Activated CD4-positive, CD25-positive, alpha-beta regulatory T cell (primary cell): ENCODE measurements around the gene PITHD1.
"Not testable (repeated sequence)": the region's sequence is repeated elsewhere in the genome, so short reads cannot be mapped to it uniquely, and the experiment has no call there.

Experiments used
- DNase-seq, 4 experiments: peaks; one replicate each; lab custom pipeline; 2025; lab: John Stamatoyannopoulos, UW

Gene PITHD1

DNA sequence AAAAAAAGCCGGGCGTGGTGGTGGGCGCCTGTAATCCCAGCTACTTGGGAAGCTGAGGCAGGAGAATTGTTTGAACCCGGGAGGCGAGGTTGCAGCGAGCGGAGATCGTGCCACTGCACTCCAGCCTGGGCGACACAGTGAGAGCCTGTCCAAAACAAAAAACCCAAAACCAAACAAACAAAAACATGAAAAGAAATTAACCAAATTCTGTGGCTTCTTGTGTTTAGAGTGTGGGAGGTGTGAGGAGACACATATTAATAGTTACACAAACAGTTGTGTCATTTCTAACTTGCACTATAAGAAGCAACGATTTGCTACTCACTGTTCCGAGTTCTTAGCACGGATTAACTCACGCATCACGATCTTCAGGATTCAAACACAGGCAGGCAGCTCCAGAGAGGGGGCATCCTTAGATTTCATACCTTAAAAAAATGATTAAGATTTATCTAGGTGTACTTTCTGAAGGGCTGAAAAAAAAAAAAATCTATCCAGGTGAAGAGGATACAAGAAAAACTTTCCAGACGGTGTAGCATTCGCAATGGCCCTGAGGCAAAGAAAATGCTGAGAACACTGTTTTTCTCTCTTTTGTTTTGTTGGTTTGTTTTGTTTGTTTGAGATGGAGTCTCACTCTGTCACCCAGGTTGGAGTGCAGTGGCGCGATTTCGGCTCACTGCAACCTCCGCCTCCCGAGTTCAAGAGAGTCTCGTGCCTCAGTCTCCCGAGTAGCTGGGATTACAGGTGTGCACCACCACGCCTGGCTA, 47.7 kb downstream of the PITHD1 start:
- DNase-seq: no peak

DNA sequence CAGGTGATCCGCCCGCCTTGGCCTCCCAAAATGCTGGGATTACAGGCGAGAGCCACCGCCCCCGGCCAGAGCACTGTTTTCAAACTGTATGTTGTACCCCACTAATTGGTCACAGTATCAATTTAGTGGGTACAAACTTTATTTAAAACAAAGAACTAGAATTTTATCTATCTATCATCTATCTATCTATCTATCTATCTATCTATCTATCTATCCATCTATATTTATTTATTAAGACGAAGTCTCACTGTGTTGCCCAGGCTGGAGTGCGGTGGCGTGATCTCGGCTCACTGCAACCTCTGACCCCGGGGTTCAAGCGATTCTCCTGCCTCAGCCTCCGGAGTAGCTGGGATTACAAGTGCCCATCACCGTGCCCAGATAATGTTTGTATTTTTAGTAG, 48.4 kb downstream of the PITHD1 start:
- DNase-seq: not testable (repeated sequence)

DNA sequence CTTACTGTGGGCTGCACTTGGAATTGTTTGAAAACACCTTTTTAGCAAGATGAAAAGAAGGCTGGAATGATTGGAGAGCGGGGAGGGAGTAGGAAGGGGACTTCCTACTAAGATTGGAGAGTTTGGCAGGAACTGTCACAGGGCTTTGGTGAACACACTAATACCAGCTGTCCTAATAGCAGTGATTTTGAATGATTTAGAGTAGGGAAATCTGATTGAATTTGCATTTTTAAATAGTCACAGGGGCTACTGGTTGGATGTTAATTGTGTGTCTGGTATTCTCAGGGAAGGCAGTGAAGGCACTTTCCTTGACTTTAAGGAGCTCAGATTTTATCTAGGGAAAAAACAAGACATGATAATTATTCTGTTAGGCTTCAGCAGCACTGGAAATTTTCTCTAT, 49.5 kb downstream of the PITHD1 start:
- no peak for DNase-seq

DNA sequence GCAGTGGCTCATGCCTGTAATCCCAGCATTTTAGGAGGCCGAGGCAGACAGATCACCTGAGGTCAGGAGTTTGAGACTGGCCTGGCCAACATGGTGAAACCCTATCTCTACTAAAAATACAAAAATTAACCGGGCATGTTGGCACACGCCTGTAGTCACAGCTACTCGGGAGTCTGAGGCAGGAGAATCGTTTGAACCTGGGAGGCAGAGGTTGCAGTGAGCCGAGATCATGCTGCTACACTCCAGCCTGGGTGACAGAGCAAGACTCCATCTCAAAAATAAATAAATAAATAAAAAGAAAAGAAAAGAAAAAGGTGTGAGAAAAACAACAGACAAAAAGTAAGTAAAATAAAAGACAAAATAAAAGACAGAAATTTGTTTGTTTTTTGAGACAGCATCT, 55.9 kb downstream of the PITHD1 start:
- DNase-seq: not testable (repeated sequence)

DNA sequence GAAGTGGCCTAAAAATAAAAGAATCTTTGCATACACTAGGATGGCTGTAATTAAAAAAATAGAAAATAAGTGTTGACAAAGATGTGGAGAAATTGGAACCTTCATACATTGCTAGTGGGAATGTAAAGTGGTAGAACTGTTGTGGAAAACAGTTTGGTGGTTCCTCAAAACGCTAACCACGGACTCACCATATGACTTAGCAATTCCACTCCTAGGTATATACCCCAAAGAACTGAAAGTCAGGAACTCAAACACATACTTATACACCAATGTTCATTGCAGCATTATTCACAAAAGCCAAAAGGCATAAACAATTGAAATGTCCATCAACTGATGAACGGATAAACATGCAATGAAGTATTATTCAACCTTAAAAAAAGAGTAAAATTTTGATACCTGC, 57.8 kb downstream of the PITHD1 start:
- no peak for DNase-seq
